Natural killer cell (primary cell): ENCODE data around the gene MAGOH. TPM values are rescaled to one million over a fixed set of nuclear protein-coding genes. Genes with fewer than 3 reads are reported as not detected.

Source experiments
- ATAC-seq, 3 donors: fragments of 150-1000 bp in 2 of 3; fragments of 200-7000 bp in 1 of 3; cut with Tn5 transposase; 1 replicate in 1 of 3; 2 replicates in 2 of 3; pipeline ENCODE4 v1.10.0; 2021; ENCODE audit warnings: mild to moderate bottlenecking in 2 of 3, moderate library complexity in 2 of 3
- DNase-seq, 2 donors: peaks; one replicate each; pipeline versions ENCODE4 v3.0.0 to v3.0.0-alpha.2; 2013 to 2021; ENCODE audit warnings: mixed read lengths in 1 of 2
- H3K27ac ChIP-seq: one replicate; pipeline ENCODE4 v1.5.1; 2013; ENCODE audit warnings: mild to moderate bottlenecking, low read length
- H3K27me3 ChIP-seq: one replicate; pipeline ENCODE4 v1.6.1; 2013; ENCODE audit warnings: low read length; ENCODE audit not compliant: control insufficient read depth, insufficient read depth
- H3K36me3 ChIP-seq: one replicate; pipeline ENCODE4 v1.6.1; 2013; ENCODE audit warnings: low read length; ENCODE audit not compliant: control insufficient read depth, insufficient read depth
- H3K4me1 ChIP-seq: one replicate; pipeline ENCODE4 v1.6.1; 2013; ENCODE audit warnings: low read length; ENCODE audit not compliant: control insufficient read depth, insufficient read depth
- H3K4me3 ChIP-seq: one replicate; pipeline ENCODE4 v1.5.1; 2013; ENCODE audit warnings: low read length
- H3K9me3 ChIP-seq: one replicate; pipeline ENCODE4 v1.6.1; 2013; ENCODE audit warnings: low read length; ENCODE audit not compliant: control insufficient read depth, insufficient read depth
- H3K27ac Mint-ChIP-seq, 2 donors: one replicate each; pipeline ENCODE4 v1.8.0; 2022; ENCODE audit warnings: mild to moderate bottlenecking in 2 of 2, mixed read lengths in 2 of 2, moderate library complexity in 1 of 2
- H3K27me3 Mint-ChIP-seq, 2 donors: one replicate each; pipeline ENCODE4 v1.8.0; 2022; ENCODE audit warnings: low read depth in 2 of 2, mixed read lengths in 2 of 2
- H3K36me3 Mint-ChIP-seq: one replicate; pipeline ENCODE4 v1.8.0; 2022; ENCODE audit warnings: mixed read lengths
- H3K4me1 Mint-ChIP-seq, 2 donors: one replicate each; pipeline ENCODE4 v1.8.0; 2022; ENCODE audit warnings: mixed read lengths in 2 of 2
- H3K4me3 Mint-ChIP-seq: one replicate; pipeline ENCODE4 v1.8.0; 2022; ENCODE audit warnings: mild to moderate bottlenecking, moderate library complexity, mixed read lengths
- H3K9me3 Mint-ChIP-seq, 2 donors: one replicate each; pipeline ENCODE4 v1.8.0; 2022; ENCODE audit warnings: mixed read lengths in 2 of 2
- CTCF ChIP-seq: fragments of 200-600 bp; IDR thresholded peaks from one replicate; pipeline ENCODE4 v1.8.0; 2022; ENCODE audit warnings: antibody characterized with exemption
- WGBS: methylation state at CpG from one replicate; pipeline ENCODE4 v1.1.7; 2013; ENCODE audit warnings: missing lambda C conversion rate; ENCODE audit not compliant: insufficient coverage; 5-methylcytosine and 5-hydroxymethylcytosine counted together
- intact Hi-C: fragments of 100-400 bp; cut with micrococcal nuclease; formaldehyde crosslinking; loops from one replicate; pipeline ENCODE4 v1.14.2; 2022
- total RNA-seq, 4 donors: library from RNA; stranded (reverse); fragments of 120-200 nt in 1 of 4; gene quantifications; one replicate each; pipeline versions ENCODE4 v1.2.3 to v1.2.4, GENCODE V29; 2013 to 2022

Gene MAGOH
- total RNA-seq, 3 donors from 2014 or later (not counting 1 experiment from before 2014, with no cell fraction given): 48.6 to 70.4 (median 69.2) TPM

GRCh38 chr1:53262000-53262399, 23.7 kb upstream of the MAGOH start:
- WGBS: 98% methylated on average over 3 of the region's 3 CpGs

GRCh38 chr1:53260631-53261247, 22.4 kb upstream of the MAGOH start:
- Mint-ChIP-seq H3K27ac (no peak overlapping the region), H3K36me3 (peaks cover 6% of the 10 kb centered on the region), H3K4me1 (no peaks in the 10 kb centered on the region), H3K4me3 (no peak overlapping the region), H3K9me3 (no peaks in the 10 kb centered on the region), H3K27me3 (no peaks in the 10 kb centered on the region)
- intact Hi-C loops: no loop called here
- H3K27ac ChIP-seq: no peak overlapping the region
- no peaks in the 10 kb centered on the region for H3K27me3 ChIP-seq
- H3K4me1 ChIP-seq: no peaks in the 10 kb centered on the region
- no peak for TF ChIP-seq CTCF
- H3K36me3 ChIP-seq: peaks cover 30% of the 10 kb centered on the region
- 98% methylated on average over 4 of the region's 4 CpGs for WGBS
- ATAC-seq (no peak), DNase-seq (no peak)
- no peak overlapping the region for H3K4me3 ChIP-seq
- H3K9me3 ChIP-seq: no peaks in the 10 kb centered on the region

More at GRCh38 chr1:53262000-53262399, 23.7 kb upstream of the MAGOH start:
- Histone ChIP-seq H3K36me3 (peaks cover 34% of the 10 kb centered on the region), H3K4me1 (no peaks in the 10 kb centered on the region), H3K4me3 (no peak overlapping the region), H3K27ac (no peak overlapping the region), H3K27me3 (no peaks in the 10 kb centered on the region), H3K9me3 (no peaks in the 10 kb centered on the region)
- Mint-ChIP-seq H3K9me3 (no peaks in the 10 kb centered on the region), H3K27me3 (no peaks in the 10 kb centered on the region), H3K4me1 (no peaks in the 10 kb centered on the region), H3K27ac (no peak overlapping the region), H3K36me3 (peaks cover 4% of the 10 kb centered on the region), H3K4me3 (no peak overlapping the region)
- intact Hi-C loops: no loop called here
- no peak for DNase-seq
- TF ChIP-seq CTCF: no peak
- no peak for ATAC-seq

GRCh38 chr1:53259932-53260331, 21.6 kb upstream of the MAGOH start:
- no peaks in the 10 kb centered on the region for H3K27me3 ChIP-seq
- H3K4me1 Mint-ChIP-seq: no peaks in the 10 kb centered on the region
- H3K36me3 ChIP-seq: peaks cover 30% of the 10 kb centered on the region
- no peaks in the 10 kb centered on the region for H3K27me3 Mint-ChIP-seq
- no peak overlapping the region for H3K27ac ChIP-seq
- intact Hi-C loops: no loop called here
- H3K4me1 ChIP-seq: no peaks in the 10 kb centered on the region
- TF ChIP-seq CTCF: no peak
- no peaks in the 10 kb centered on the region for H3K9me3 ChIP-seq
- H3K27ac Mint-ChIP-seq: no peak overlapping the region
- no peaks in the 10 kb centered on the region for H3K9me3 Mint-ChIP-seq
- 92% methylated on average over 2 of the region's 2 CpGs for WGBS
- ATAC-seq (no peak), DNase-seq (no peak)
- H3K4me3 ChIP-seq: no peak overlapping the region
- peaks cover 6% of the 10 kb centered on the region for H3K36me3 Mint-ChIP-seq
- H3K4me3 Mint-ChIP-seq: no peak overlapping the region

- H3K27me3 Mint-ChIP-seq: no peaks in the 10 kb centered on the region
- intact Hi-C loops: no loop called here
- no peaks in the 10 kb centered on the region for H3K9me3 ChIP-seq
- H3K27ac Mint-ChIP-seq: no peak overlapping the region
- no peaks in the 10 kb centered on the region for H3K9me3 Mint-ChIP-seq
- no peak for DNase-seq
- H3K36me3 Mint-ChIP-seq: peaks cover 6% of the 10 kb centered on the region
- 91% methylated on average over 1 of the region's 1 CpG for WGBS
- no peak overlapping the region for H3K27ac ChIP-seq
- H3K4me3 Mint-ChIP-seq: no peak overlapping the region
- no peak for ATAC-seq
- no peaks in the 10 kb centered on the region for H3K4me1 ChIP-seq
- no peak for TF ChIP-seq CTCF
- no peaks in the 10 kb centered on the region for H3K4me1 Mint-ChIP-seq
- no peak overlapping the region for H3K4me3 ChIP-seq
- H3K27me3 ChIP-seq: no peaks in the 10 kb centered on the region
- H3K36me3 ChIP-seq: peaks cover 23% of the 10 kb centered on the region
These were observed 19.9 kb upstream of the MAGOH start for GRCh38 chr1:53258216-53258615.
